H1 (cell line): Measurements from ENCODE around the gene FAM149B1. TPM values are rescaled to one million over a fixed set of nuclear protein-coding genes. Genes with fewer than 3 reads are reported as not detected.

ENCODE experiments used
- BCL11A ChIP-seq, 2 experiments: IDR thresholded peaks; one replicate each; pipeline ENCODE4 v1.6.1; 2011; ENCODE audit warnings: low read depth in 2 of 2, low read length in 2 of 2, mild to moderate bottlenecking in 2 of 2
- CTBP2 ChIP-seq: IDR thresholded peaks from 2 replicates; pipeline ENCODE4 v1.7.0; 2011; ENCODE audit warnings: borderline replicate concordance, mild to moderate bottlenecking, moderate library complexity, mixed read lengths, low read length; ENCODE audit not compliant: insufficient read depth, insufficient read length
- KDM1A ChIP-seq: fragments of 200-600, 300-600 bp; sonication (generic); IDR thresholded peaks from 2 replicates; pipeline ENCODE4 v1.7.1; 2016; ENCODE audit warnings: mild to moderate bottlenecking, low read length, borderline replicate concordance
- RAD21 ChIP-seq, 2 experiments: IDR thresholded peaks in 1 of 2; conservative IDR thresholded peaks in 1 of 2; 2 replicates each; pipeline ENCODE4 v1.6.1; 2011; ENCODE audit warnings: low read depth in 2 of 2, low read length in 2 of 2, improper control_type of control experiment in 1 of 2, inconsistent platforms in 1 of 2, mild to moderate bottlenecking in 1 of 2, moderate library complexity in 1 of 2
- SP2 ChIP-seq: IDR thresholded peaks from 2 replicates; pipeline ENCODE4 v1.6.1; 2012; ENCODE audit warnings: mild to moderate bottlenecking, low read length, inconsistent platforms
- polyA plus RNA-seq, 7 experiments: library from polyadenylated mRNA; depleted of rRNA in 3 of 7; stranded (reverse) in 5 of 7; unstranded in 2 of 7; fragments of >200 nt in 5 of 7; fragments of 200-250 nt in 2 of 7; gene quantifications; 1 replicate in 5 of 7; 2 replicates in 1 of 7; 4 replicates in 1 of 7; pipeline versions ENCODE4 v1.2.1 to v1.2.3, GENCODE V29; 2011 to 2013; ENCODE audit warnings: missing spikeins in 2 of 7, mixed read lengths in 2 of 7
- total RNA-seq: library from RNA; stranded (reverse); fragmentation: NEBNext Ultra II Directional; extraction: Animal tissue kit (Norgen Biotek cat#: 25700); gene quantifications from 2 replicates; pipeline ENCODE4 v1.2.1, GENCODE V29; 2021

Gene FAM149B1
- total and polyA plus RNA-seq, 2 of the 8 experiments (the other 6 are each of a cell fraction or from before 2014, with no cell fraction given), result 16.8 to 21.9 TPM

GRCh38 chr10:73287441-73287840 is 119.5 kb downstream of the FAM149B1 start (continued):
- TF ChIP-seq KDM1A, result no peak
- TF ChIP-seq CTBP2, result no peak
- TF ChIP-seq RAD21 (IDR thresholded peaks at IDR 0.05 in 1 of 2, conservative IDR thresholded peaks at IDR 0.05 in 1 of 2; ENCODE audit: low read depth in 2 of 2, low read length in 2 of 2), result no peak
- no peak for TF ChIP-seq SP2
- TF ChIP-seq BCL11A (IDR thresholded peaks at IDR 0.05; ENCODE audit: low read depth in 2 of 2, low read length in 2 of 2), result no peak
